Activated B cell treated with CpG ODN at 0.5 μM for 24 hours (primary cell): ENCODE results near the gene MYO15B. TPM values are rescaled to one million over a fixed set of nuclear protein-coding genes. Genes with fewer than 3 reads are reported as not detected.

Experiments used
- ATAC-seq: fragments of 200-7000 bp; cut with Tn5 transposase; one replicate; pipeline ENCODE4 v1.10.0; 2021; ENCODE audit warnings: low read depth, mild to moderate bottlenecking, moderate library complexity
- CTCF ChIA-PET: fragments of 350-600 bp; sonication (Branson Sonifier 250); formaldehyde crosslinking; loops from one replicate; lab custom pipeline; 2021; ENCODE audit warnings: antibody characterized with exemption; lab: Charles Lee
- POLR2A ChIA-PET: fragments of 350-600 bp; sonication (Branson Sonifier 250); formaldehyde crosslinking; loops from one replicate; lab custom pipeline; 2021; ENCODE audit warnings: antibody characterized with exemption; lab: Charles Lee
- DNase-seq: peaks from one replicate; pipeline ENCODE4 v3.0.0; 2022
- H3K27ac Mint-ChIP-seq: one replicate; pipeline ENCODE4 v1.8.0; 2020; ENCODE audit warnings: mixed read lengths
- H3K27me3 Mint-ChIP-seq: one replicate; pipeline ENCODE4 v1.8.0; 2021; ENCODE audit warnings: mixed read lengths
- H3K36me3 Mint-ChIP-seq: one replicate; pipeline ENCODE4 v1.8.0; 2021; ENCODE audit warnings: low read depth, mixed read lengths
- H3K4me1 Mint-ChIP-seq: one replicate; pipeline ENCODE4 v1.8.0; 2021; ENCODE audit warnings: mixed read lengths
- H3K4me3 Mint-ChIP-seq: one replicate; pipeline ENCODE4 v1.8.0; 2020; ENCODE audit warnings: mild to moderate bottlenecking, mixed read lengths
- H3K9me3 Mint-ChIP-seq: one replicate; pipeline ENCODE4 v1.8.0; 2020; ENCODE audit warnings: mixed read lengths
- CTCF ChIP-seq: fragments of 200-600 bp; IDR thresholded peaks from one replicate; pipeline ENCODE4 v1.8.0; 2022; ENCODE audit warnings: antibody characterized with exemption, mild to moderate bottlenecking
- intact Hi-C: fragments of 100-400 bp; cut with micrococcal nuclease; formaldehyde crosslinking; loops from one replicate; pipeline ENCODE4 v1.15.1; 2024
- total RNA-seq: library from RNA; stranded (reverse); gene quantifications from 2 replicates; pipeline ENCODE4 v1.2.3, GENCODE V29; 2022

The MYO15B gene
- total RNA-seq, 1 donor from 2014 or later: 264 TPM

DNA sequence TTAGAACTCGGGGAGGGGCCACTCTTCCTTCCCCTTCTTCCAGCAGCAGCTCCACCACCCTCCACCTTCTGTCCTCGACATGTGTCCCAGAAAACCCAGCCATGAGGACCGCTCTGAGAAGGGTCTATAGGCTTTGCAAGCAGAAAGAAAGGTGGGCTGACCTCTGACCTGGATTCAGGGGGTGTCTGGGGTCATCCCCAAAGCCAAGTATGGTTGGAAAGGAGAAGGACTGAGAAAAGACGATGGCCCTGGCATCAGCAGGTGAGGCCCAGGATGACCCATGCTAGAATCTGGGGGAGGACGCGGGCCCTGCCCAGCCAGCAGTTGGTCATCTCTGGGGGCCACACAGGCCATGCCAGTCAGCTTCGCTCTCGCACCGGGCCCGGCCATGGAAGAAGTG is 39.5 kb downstream of the MYO15B start:
- intact Hi-C loops: no loop called here
- POLR2A ChIA-PET: interaction anchor here (0.7 kb wide), 1 partner anchor 415 kb away, joined by 3 read pairs; no protein-coding TSS in a partner anchor
- Mint-ChIP-seq H3K36me3 (peaks cover 43% of the 10 kb centered on the region), H3K27me3 (no peaks in the 10 kb centered on the region), H3K4me3 (no peak overlapping the region), H3K27ac (no peak overlapping the region), H3K9me3 (no peaks in the 10 kb centered on the region), H3K4me1 (no peaks in the 10 kb centered on the region)
- ATAC-seq: no peak
- no peak for DNase-seq
- CTCF ChIA-PET: interaction anchor here (1.1 kb wide), 1 partner anchor 127 kb away, joined by 3 read pairs; no protein-coding TSS in a partner anchor
- no peak for TF ChIP-seq CTCF

DNA sequence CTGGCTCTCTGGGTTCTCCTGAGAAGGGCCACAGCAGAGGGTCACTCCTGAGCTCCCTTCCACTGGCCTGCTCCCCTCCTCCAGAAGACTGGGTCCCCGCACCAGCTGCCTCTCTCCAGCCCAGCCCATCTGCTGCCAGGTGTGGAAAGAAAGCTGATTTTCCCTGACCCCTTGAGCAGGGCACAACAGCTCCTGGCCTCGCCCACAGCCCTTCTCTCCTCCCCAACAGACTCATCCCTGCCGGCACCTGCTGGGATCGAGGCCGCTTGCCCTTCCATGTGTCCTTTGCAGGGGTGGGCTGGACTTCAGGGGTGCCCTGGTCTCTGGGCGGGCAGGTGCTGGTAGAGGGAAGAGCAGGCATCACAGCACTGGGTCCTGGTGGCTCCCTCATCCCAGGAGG is 40.8 kb downstream of the MYO15B start:
- no peaks in the 10 kb centered on the region for H3K27me3 Mint-ChIP-seq
- H3K36me3 Mint-ChIP-seq: peaks cover 32% of the 10 kb centered on the region
- no peak for TF ChIP-seq CTCF
- DNase-seq (no peak), ATAC-seq (no peak)
- H3K27ac Mint-ChIP-seq: no peak overlapping the region
- no peak overlapping the region for H3K4me3 Mint-ChIP-seq
- intact Hi-C loops: no loop called here
- CTCF ChIA-PET: interaction anchor here (11.7 kb wide), 1 partner anchor 121 kb away, joined by 346 read pairs; no protein-coding TSS in a partner anchor
- peaks cover 8% of the 10 kb centered on the region for H3K4me1 Mint-ChIP-seq
- H3K9me3 Mint-ChIP-seq: no peaks in the 10 kb centered on the region
- POLR2A ChIA-PET: interaction anchor here (0.6 to 2.1 kb wide), 2 partner anchors 121 to 133 kb away, joined by 4 to 5 read pairs; no protein-coding TSS in a partner anchor

DNA sequence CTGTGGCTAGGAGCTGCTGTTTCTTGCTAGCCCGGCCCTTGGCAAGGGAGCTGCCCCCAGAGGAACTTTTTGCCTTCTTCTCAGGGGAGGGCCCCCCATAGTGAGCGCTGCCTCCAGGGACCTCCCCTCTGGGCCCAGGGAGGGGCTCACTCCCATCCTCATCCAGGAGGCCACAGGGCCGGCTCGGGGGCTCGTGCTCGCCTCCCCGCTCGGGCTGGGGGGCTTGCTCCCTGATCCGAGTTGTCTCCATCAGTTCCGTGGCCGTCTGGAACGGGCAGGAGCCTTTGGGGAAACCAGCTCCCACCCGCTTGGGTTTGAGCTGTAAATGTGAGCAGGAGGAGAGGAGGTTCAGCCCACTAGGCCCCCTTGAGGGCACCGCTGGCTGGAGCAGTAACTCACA is 41.6 kb downstream of the MYO15B start:
- intact Hi-C loops: no loop called here
- H3K27ac Mint-ChIP-seq: no peak overlapping the region

DNA sequence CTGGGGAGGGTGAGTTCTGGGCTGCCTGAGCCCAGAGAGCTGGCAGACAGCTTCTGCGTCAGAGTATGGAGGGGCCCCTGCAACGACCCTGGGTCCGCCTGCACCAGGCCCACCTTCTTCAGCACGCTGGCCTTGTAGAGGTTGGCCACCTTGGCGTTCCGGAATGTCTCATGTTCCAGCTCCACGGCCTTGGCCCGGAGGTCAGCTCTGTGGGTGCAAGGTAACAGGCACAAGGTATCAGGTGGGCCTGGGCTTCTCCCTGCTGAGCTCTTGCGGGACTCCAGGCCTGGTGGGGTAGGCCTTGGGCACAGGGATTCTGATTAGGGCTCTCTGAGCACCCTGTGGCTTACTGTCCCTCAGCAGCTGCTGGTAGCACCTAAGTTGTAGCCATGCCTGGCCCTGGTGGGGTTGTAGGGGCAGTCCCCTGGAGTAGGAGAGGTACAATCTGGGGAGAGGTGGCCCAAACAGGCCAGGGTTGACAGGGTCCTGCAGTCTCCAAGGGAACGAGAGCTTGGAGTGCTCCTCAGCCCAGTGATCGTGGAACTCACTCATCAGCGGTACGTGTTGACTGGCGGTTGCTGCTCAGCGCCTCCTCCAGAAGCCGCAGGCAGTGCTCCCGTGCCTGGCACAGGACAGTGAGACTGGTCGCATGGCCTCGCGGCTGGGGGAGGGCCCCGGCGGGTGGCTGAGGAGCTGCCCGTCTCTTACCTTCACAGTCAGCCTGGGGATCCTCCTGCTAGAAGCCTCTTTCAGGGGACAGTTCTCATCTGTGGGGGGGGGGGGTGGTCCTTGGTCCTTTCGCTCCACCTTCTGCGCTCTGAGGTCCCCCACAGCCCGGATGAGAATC is 42.7 kb downstream of the MYO15B start:
- Mint-ChIP-seq H3K9me3 (no peaks in the 10 kb centered on the region), H3K27ac (no peak overlapping the region), H3K36me3 (peaks cover 23% of the 10 kb centered on the region), H3K27me3 (no peaks in the 10 kb centered on the region), H3K4me3 (no peak overlapping the region), H3K4me1 (peaks cover 13% of the 10 kb centered on the region)
- intact Hi-C loops: loop anchor here (5.0 kb wide), 1 partner anchor 57 kb away; no protein-coding TSS in a partner anchor
- no peak for TF ChIP-seq CTCF
- CTCF ChIA-PET: interaction anchor here (0.5 to 11.7 kb wide), 3 partner anchors 15 to 119 kb away, joined by 3 to 346 read pairs (median 4); no protein-coding TSS in a partner anchor
- POLR2A ChIA-PET: interaction anchor here (1.2 to 2.1 kb wide), 2 partner anchors 120 to 123 kb away, joined by 4 read pairs; no protein-coding TSS in a partner anchor
- no peak for DNase-seq
- ATAC-seq: no peak

More for the DNA sequence above, 41.6 kb downstream of the MYO15B start:
- H3K27me3 Mint-ChIP-seq: no peaks in the 10 kb centered on the region
- ATAC-seq (no peak), DNase-seq (no peak)
- peaks cover 13% of the 10 kb centered on the region for H3K4me1 Mint-ChIP-seq
- TF ChIP-seq CTCF: no peak
- ChIA-PET POLR2A (interaction anchor here (0.5 to 2.1 kb wide), 2 partner anchors 34 to 121 kb away, joined by 4 to 9 read pairs; no protein-coding TSS in a partner anchor), CTCF (interaction anchor here (11.7 kb wide), 1 partner anchor 121 kb away, joined by 346 read pairs; no protein-coding TSS in a partner anchor)
- H3K9me3 Mint-ChIP-seq: no peaks in the 10 kb centered on the region
- H3K4me3 Mint-ChIP-seq: no peak overlapping the region
- peaks cover 27% of the 10 kb centered on the region for H3K36me3 Mint-ChIP-seq

DNA sequence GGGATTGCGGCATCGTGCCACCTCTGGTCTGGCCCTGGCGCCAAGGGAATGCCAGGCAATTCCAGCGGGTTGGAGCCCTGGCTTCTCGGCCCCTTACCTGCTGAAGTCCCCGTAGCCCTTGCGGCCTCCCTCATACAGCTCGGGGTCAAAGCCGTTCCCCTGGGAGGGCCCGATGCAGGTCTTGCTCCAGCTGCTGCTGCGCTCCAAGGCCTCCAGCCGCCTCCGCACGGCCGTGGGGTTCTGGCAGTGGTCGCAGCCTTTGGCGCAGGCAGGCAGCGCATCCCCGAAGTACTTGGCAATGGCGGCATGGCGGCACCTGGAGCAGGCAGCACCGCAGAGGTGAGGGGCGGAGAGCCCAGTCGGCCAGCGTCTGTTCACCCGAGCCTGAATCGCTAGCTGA is 43.8 kb downstream of the MYO15B start:
- TF ChIP-seq CTCF: no peak
- DNase-seq (no peak), ATAC-seq (no peak)
- no peaks in the 10 kb centered on the region for H3K27me3 Mint-ChIP-seq
- H3K4me3 Mint-ChIP-seq: no peak overlapping the region
- ChIA-PET POLR2A (interaction anchor here (0.8 kb wide), 1 partner anchor 224 kb away, joined by 6 read pairs; the partner anchor contains the start of gene WBP2), CTCF (interaction anchor here (7.4 to 11.7 kb wide), 2 partner anchors 22 to 118 kb away, joined by 72 to 346 read pairs; no protein-coding TSS in a partner anchor)
- peaks cover 17% of the 10 kb centered on the region for H3K36me3 Mint-ChIP-seq
- intact Hi-C loops: loop anchor here (5.0 kb wide), 1 partner anchor 56 kb away; no protein-coding TSS in a partner anchor
- H3K9me3 Mint-ChIP-seq: no peaks in the 10 kb centered on the region
- H3K4me1 Mint-ChIP-seq: peaks cover 13% of the 10 kb centered on the region
- H3K27ac Mint-ChIP-seq: no peak overlapping the region
